Neural cell (in vitro differentiated cells): ENCODE data around the gene PODNL1. TPM values are rescaled to one million over a fixed set of nuclear protein-coding genes. Genes with fewer than 3 reads are reported as not detected.

Experiments used
- H2AFZ ChIP-seq: fragments of 200-600, 300-800 bp; sonication (generic), shearing (Covaris generic); 2 replicates; pipeline ENCODE4 v1.6.0; 2014; ENCODE audit warnings: low read depth, mild to moderate bottlenecking, antibody characterized with exemption, low read length, moderate library complexity
- H3F3A ChIP-seq: fragments of 200-600 bp; shearing (Covaris generic); 2 replicates; pipeline ENCODE4 v1.6.1; 2016; ENCODE audit warnings: mild to moderate bottlenecking, moderate library complexity, mixed read lengths, antibody characterized with exemption, low read length; ENCODE audit not compliant: insufficient read depth, poor library complexity, severe bottlenecking
- H3K27ac ChIP-seq: fragments of 200-600, 300-800 bp; sonication (generic), shearing (Covaris generic); 2 replicates; pipeline ENCODE4 v1.5.1; 2014; ENCODE audit warnings: mild to moderate bottlenecking, low read length, moderate library complexity
- H3K27me3 ChIP-seq: fragments of 300-800, 200-600 bp; sonication (generic), shearing (Covaris generic); 2 replicates; pipeline ENCODE4 v1.6.0; 2014; ENCODE audit warnings: mild to moderate bottlenecking, low read depth, low read length, moderate library complexity; ENCODE audit not compliant: insufficient read depth
- H3K36me3 ChIP-seq: fragments of 300-800, 200-600 bp; sonication (generic), shearing (Covaris generic); 2 replicates; pipeline ENCODE4 v1.5.1; 2014; ENCODE audit warnings: mild to moderate bottlenecking, antibody characterized with exemption, low read length, moderate library complexity; ENCODE audit not compliant: insufficient read depth
- H3K4me2 ChIP-seq: fragments of 300-800, 200-600 bp; sonication (generic), shearing (Covaris generic); 2 replicates; pipeline ENCODE4 v1.6.0; 2014; ENCODE audit warnings: mild to moderate bottlenecking, low read length
- H3K4me3 ChIP-seq: fragments of 300-800, 200-600 bp; sonication (generic), shearing (Covaris generic); 2 replicates; pipeline ENCODE4 v1.5.1; 2014; ENCODE audit warnings: mild to moderate bottlenecking, low read length, moderate library complexity
- H3K79me2 ChIP-seq: fragments of 200-600 bp; shearing (Covaris generic); replicated peaks from 2 replicates; pipeline ENCODE4 v1.6.0; 2014; ENCODE audit warnings: mild to moderate bottlenecking, low read length, moderate library complexity; ENCODE audit not compliant: insufficient read depth
- H3K9ac ChIP-seq: fragments of 300-800, 200-600 bp; sonication (generic), shearing (Covaris generic); 2 replicates; pipeline ENCODE4 v1.6.1; 2016; ENCODE audit warnings: mild to moderate bottlenecking, low read length, mixed read lengths
- H3K9me2 ChIP-seq: fragments of 200-600 bp; shearing (Covaris generic); 2 replicates; pipeline ENCODE4 v1.6.1; 2016; ENCODE audit warnings: mild to moderate bottlenecking, low read length, mixed read lengths; ENCODE audit not compliant: insufficient read depth
- H3K9me3 ChIP-seq: fragments of 200-600, 300-800 bp; sonication (generic), shearing (Covaris generic); 2 replicates; pipeline ENCODE4 v1.6.1; 2016; ENCODE audit warnings: mild to moderate bottlenecking, mixed run types, low read length, moderate library complexity, mixed read lengths
- H4K20me1 ChIP-seq: fragments of 200-600 bp; shearing (Covaris generic); 2 replicates; pipeline ENCODE4 v1.6.1; 2016; ENCODE audit warnings: mild to moderate bottlenecking, mixed run types; ENCODE audit not compliant: insufficient read depth
- CTCF ChIP-seq: fragments of 450-650 bp; IDR thresholded peaks from 2 replicates; pipeline ENCODE4 v1.5.1; 2014; ENCODE audit warnings: antibody characterized with exemption, mild to moderate bottlenecking, moderate library complexity; ENCODE audit not compliant: poor library complexity, severe bottlenecking
- EP300 ChIP-seq: fragments of 450-650 bp; conservative IDR thresholded peaks from 2 replicates; pipeline ENCODE4 v1.6.1; 2014; ENCODE audit warnings: antibody characterized with exemption, mild to moderate bottlenecking, moderate library complexity; ENCODE audit not compliant: poor library complexity, severe bottlenecking
- EZH2 ChIP-seq: fragments of 200-600, 300-800 bp; shearing (Covaris generic), sonication (generic); IDR thresholded peaks from 2 replicates; pipeline ENCODE4 v1.6.1; 2014; ENCODE audit warnings: antibody characterized with exemption, low read length, borderline replicate concordance, mild to moderate bottlenecking; ENCODE audit not compliant: insufficient read depth, poor library complexity, severe bottlenecking
- MXI1 ChIP-seq: fragments of 450-650 bp; conservative IDR thresholded peaks from 2 replicates; pipeline ENCODE4 v1.6.1; 2014; ENCODE audit warnings: antibody characterized with exemption, mild to moderate bottlenecking; ENCODE audit not compliant: poor library complexity, severe bottlenecking
- POLR2AphosphoS5 ChIP-seq: IDR thresholded peaks from 2 replicates; pipeline ENCODE4 v1.6.1; 2012
- RAD21 ChIP-seq: fragments of 450-650 bp; conservative IDR thresholded peaks from 2 replicates; pipeline ENCODE4 v1.6.1; 2014; ENCODE audit warnings: antibody characterized with exemption, mild to moderate bottlenecking, moderate library complexity
- SMC3 ChIP-seq: fragments of 450-650 bp; conservative IDR thresholded peaks from 2 replicates; pipeline ENCODE4 v1.6.1; 2014; ENCODE audit warnings: antibody characterized with exemption, mild to moderate bottlenecking, moderate library complexity; ENCODE audit not compliant: poor library complexity
- TAF1 ChIP-seq: IDR thresholded peaks from 2 replicates; pipeline ENCODE4 v1.6.1; 2012; ENCODE audit warnings: low read depth
- polyA plus RNA-seq: library from polyadenylated mRNA; depleted of rRNA; stranded (reverse); fragments of >200 nt; gene quantifications from 2 replicates; pipeline ENCODE4 v1.2.3, GENCODE V29; 2014
- TF ChIP-seq, protein P1 (sequence below): IDR thresholded peaks from 2 replicates; pipeline ENCODE4 v1.6.1; 2012; ENCODE audit warnings: borderline replicate concordance

Gene PODNL1
- polyA plus RNA-seq, 1 donor from 2014 or later, result not detected

GRCh38 chr19:13951043-13951442, 12.8 kb upstream of the PODNL1 start:
- no peak overlapping the region for H3K4me2 ChIP-seq

DNA sequence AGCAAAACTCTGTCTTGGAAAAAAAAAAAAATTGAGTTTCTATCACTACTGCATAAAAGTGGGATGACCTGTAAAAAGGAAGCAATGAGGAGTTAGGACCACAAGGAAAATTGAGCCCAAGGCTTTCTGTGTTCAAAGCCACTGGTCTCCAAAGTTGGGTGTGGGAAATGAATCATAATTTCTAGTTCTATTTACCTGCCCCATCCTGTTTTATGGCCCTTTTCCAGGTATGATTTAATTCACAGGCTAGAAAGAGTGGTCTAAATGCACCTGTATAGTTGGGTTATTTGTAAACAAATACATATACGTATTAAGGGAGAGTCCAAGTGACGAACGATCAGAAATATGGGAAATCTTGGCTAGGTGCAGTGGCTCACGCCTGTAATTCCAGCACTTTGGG, 8.2 kb upstream of the PODNL1 start:
- H3K27me3 ChIP-seq, result no peaks in the 10 kb centered on the region
- no peaks in the 10 kb centered on the region for H3F3A ChIP-seq
- no peak overlapping the region for H2AFZ ChIP-seq
- H3K4me3 ChIP-seq, result no peak overlapping the region
- no peaks in the 10 kb centered on the region for H3K79me2 ChIP-seq
- no peaks in the 10 kb centered on the region for H3K36me3 ChIP-seq
- TF ChIP-seq RAD21 (no peak), TAF1 (no peak), CTCF (no peak), EZH2 (no peak), POLR2AphosphoS5 (no peak), MXI1 (no peak), EP300 (no peak), SMC3 (no peak)
- TF ChIP-seq, protein P1, sequence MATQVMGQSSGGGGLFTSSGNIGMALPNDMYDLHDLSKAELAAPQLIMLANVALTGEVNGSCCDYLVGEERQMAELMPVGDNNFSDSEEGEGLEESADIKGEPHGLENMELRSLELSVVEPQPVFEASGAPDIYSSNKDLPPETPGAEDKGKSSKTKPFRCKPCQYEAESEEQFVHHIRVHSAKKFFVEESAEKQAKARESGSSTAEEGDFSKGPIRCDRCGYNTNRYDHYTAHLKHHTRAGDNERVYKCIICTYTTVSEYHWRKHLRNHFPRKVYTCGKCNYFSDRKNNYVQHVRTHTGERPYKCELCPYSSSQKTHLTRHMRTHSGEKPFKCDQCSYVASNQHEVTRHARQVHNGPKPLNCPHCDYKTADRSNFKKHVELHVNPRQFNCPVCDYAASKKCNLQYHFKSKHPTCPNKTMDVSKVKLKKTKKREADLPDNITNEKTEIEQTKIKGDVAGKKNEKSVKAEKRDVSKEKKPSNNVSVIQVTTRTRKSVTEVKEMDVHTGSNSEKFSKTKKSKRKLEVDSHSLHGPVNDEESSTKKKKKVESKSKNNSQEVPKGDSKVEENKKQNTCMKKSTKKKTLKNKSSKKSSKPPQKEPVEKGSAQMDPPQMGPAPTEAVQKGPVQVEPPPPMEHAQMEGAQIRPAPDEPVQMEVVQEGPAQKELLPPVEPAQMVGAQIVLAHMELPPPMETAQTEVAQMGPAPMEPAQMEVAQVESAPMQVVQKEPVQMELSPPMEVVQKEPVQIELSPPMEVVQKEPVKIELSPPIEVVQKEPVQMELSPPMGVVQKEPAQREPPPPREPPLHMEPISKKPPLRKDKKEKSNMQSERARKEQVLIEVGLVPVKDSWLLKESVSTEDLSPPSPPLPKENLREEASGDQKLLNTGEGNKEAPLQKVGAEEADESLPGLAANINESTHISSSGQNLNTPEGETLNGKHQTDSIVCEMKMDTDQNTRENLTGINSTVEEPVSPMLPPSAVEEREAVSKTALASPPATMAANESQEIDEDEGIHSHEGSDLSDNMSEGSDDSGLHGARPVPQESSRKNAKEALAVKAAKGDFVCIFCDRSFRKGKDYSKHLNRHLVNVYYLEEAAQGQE, result no peak
- no peak overlapping the region for H3K9ac ChIP-seq
- no peak overlapping the region for H3K4me2 ChIP-seq
- no peaks in the 10 kb centered on the region for H4K20me1 ChIP-seq
- no peaks in the 10 kb centered on the region for H3K9me3 ChIP-seq
- no peak overlapping the region for H3K27ac ChIP-seq
- H3K9me2 ChIP-seq, result no peaks in the 10 kb centered on the region

More at GRCh38 chr19:13951043-13951442, 12.8 kb upstream of the PODNL1 start:
- no peak overlapping the region for H3K9ac ChIP-seq
- H2AFZ ChIP-seq, result no peak overlapping the region
- no peaks in the 10 kb centered on the region for H3K27me3 ChIP-seq
- TF ChIP-seq SMC3 (no peak), RAD21 (no peak), POLR2AphosphoS5 (no peak), EZH2 (no peak), MXI1 (no peak), TAF1 (no peak), EP300 (no peak), CTCF (no peak)
- TF ChIP-seq, protein P1, result no peak
- H3F3A ChIP-seq, result no peaks in the 10 kb centered on the region
- no peak overlapping the region for H3K4me3 ChIP-seq
- no peaks in the 10 kb centered on the region for H3K9me3 ChIP-seq
- H3K27ac ChIP-seq, result peak overlapping the region; percentile 92
- H4K20me1 ChIP-seq, result no peaks in the 10 kb centered on the region
- no peaks in the 10 kb centered on the region for H3K9me2 ChIP-seq
- no peaks in the 10 kb centered on the region for H3K36me3 ChIP-seq
- H3K79me2 ChIP-seq, result peaks cover 14% of the 10 kb centered on the region
